H1 (cell line): ENCODE data around the gene GOLGA6L6. TPM values are rescaled to one million over a fixed set of nuclear protein-coding genes. Genes with fewer than 3 reads are reported as not detected.
"Not testable (repeated sequence)": the region's sequence is repeated elsewhere in the genome, so short reads cannot be mapped to it uniquely, and the experiment has no call there.

Source experiments
- CTCF ChIA-PET: fragments of 300-600 bp; sonication (Branson Sonifier 250); formaldehyde crosslinking; loops from one replicate; lab custom pipeline; 2021; ENCODE audit not compliant: partially characterized antibody; lab: Charles Lee
- POLR2A ChIA-PET: fragments of 300-600 bp; sonication (Branson Sonifier 250); formaldehyde crosslinking; loops from one replicate; lab custom pipeline; 2021; ENCODE audit warnings: inconsistent platforms; ENCODE audit not compliant: partially characterized antibody; lab: Charles Lee
- DNase-seq, 2 experiments: peaks; one replicate each; pipeline versions ENCODE4 v3.0.0 to v3.0.0-alpha.2; 2010 to 2022; ENCODE audit warnings: low spot score in 2 of 2, low read depth in 1 of 2, mixed read lengths in 1 of 2
- FAIRE-seq: peaks from 2 replicates; lab custom pipeline; 2011; peaks lifted over from hg19 to GRCh38; lab: Jason Lieb, UNC
- H2AFZ ChIP-seq: 2 replicates; pipeline ENCODE4 v1.8.1; 2012; ENCODE audit warnings: low read length, inconsistent platforms
- H2AK5ac ChIP-seq: 2 replicates; pipeline ENCODE4 v1.6.1; 2013; ENCODE audit warnings: low read depth, low read length
- H2BK120ac ChIP-seq: replicated peaks from 2 replicates; pipeline ENCODE3; 2013; ENCODE audit warnings: low read depth, low read length, inconsistent platforms
- H2BK12ac ChIP-seq: 2 replicates; pipeline ENCODE4 v1.6.1; 2013; ENCODE audit warnings: low read depth, low read length
- H2BK15ac ChIP-seq: 2 replicates; pipeline ENCODE4 v1.6.1; 2013; ENCODE audit warnings: low read length
- H2BK20ac ChIP-seq: 2 replicates; pipeline ENCODE4 v1.6.1; 2013; ENCODE audit warnings: low read length
- H2BK5ac ChIP-seq: 2 replicates; pipeline ENCODE4 v1.6.1; 2013; ENCODE audit warnings: low read depth, low read length
- H3K14ac ChIP-seq: 2 replicates; pipeline ENCODE4 v1.6.1; 2013; ENCODE audit warnings: inconsistent platforms; ENCODE audit not compliant: insufficient read length
- H3K18ac ChIP-seq: 2 replicates; pipeline ENCODE4 v1.6.1; 2013; ENCODE audit warnings: low read length; ENCODE audit errors: extremely low read depth
- H3K23ac ChIP-seq: 2 replicates; pipeline ENCODE4 v1.6.1; 2013; ENCODE audit warnings: inconsistent platforms; ENCODE audit not compliant: insufficient read length
- H3K23me2 ChIP-seq: 2 replicates; pipeline ENCODE4 v1.6.1; 2013; ENCODE audit warnings: low read depth, low read length
- H3K27ac ChIP-seq: 2 replicates; pipeline ENCODE4 v1.6.1; 2011; ENCODE audit warnings: low read depth, low read length, inconsistent platforms
- H3K27me3 ChIP-seq, 4 experiments: replicated peaks in 1 of 4; 1 replicate in 1 of 4; 2 replicates in 3 of 4; pipeline versions ENCODE4 v1.6.1 to v1.8.1; 2011 to 2013; ENCODE audit warnings: low read length in 3 of 4, mild to moderate bottlenecking in 3 of 4, inconsistent platforms in 2 of 4, mixed read lengths in 2 of 4, moderate library complexity in 1 of 4; ENCODE audit not compliant: control insufficient read depth in 3 of 4, insufficient read depth in 3 of 4; ENCODE audit errors: extremely low read depth in 1 of 4
- H3K36me3 ChIP-seq, 4 experiments: 2 replicates each; pipeline versions ENCODE4 v1.6.1 to v1.8.1; 2011 to 2013; ENCODE audit warnings: mild to moderate bottlenecking in 4 of 4, low read length in 3 of 4, moderate library complexity in 2 of 4, control low read depth in 1 of 4, inconsistent platforms in 1 of 4; ENCODE audit not compliant: insufficient read depth in 4 of 4, control insufficient read depth in 2 of 4
- H3K4ac ChIP-seq: replicated peaks from 2 replicates; pipeline ENCODE3; 2013; ENCODE audit warnings: low read length, low read depth, mixed read lengths, inconsistent platforms; ENCODE audit not compliant: insufficient read length
- H3K4me1 ChIP-seq, 4 experiments: replicated peaks in 1 of 4; 1 replicate in 1 of 4; 2 replicates in 3 of 4; pipeline versions ENCODE4 v1.6.1 to v1.8.1; 2011 to 2013; ENCODE audit warnings: low read length in 3 of 4, inconsistent platforms in 2 of 4, mixed read lengths in 1 of 4; ENCODE audit not compliant: insufficient read depth in 4 of 4, control insufficient read depth in 3 of 4
- H3K4me2 ChIP-seq, 2 experiments: 2 replicates each; pipeline versions ENCODE4 v1.6.1 to v1.8.1; 2011 to 2013; ENCODE audit warnings: low read depth in 2 of 2, low read length in 2 of 2, control low read depth in 1 of 2, inconsistent platforms in 1 of 2, mild to moderate bottlenecking in 1 of 2; ENCODE audit not compliant: insufficient read depth in 1 of 2
- H3K4me3 ChIP-seq, 4 experiments: fragments of 200-600, 300-600 bp in 1 of 4; sonication (generic), shearing (Covaris generic), sonication (Bioruptor Twin) in 1 of 4; 2 replicates each; pipeline versions ENCODE4 v1.5.1 to v1.8.1; 2011 to 2016; ENCODE audit warnings: low read length in 4 of 4, low read depth in 3 of 4, control low read depth in 2 of 4, inconsistent platforms in 2 of 4, mild to moderate bottlenecking in 2 of 4, mixed read lengths in 1 of 4, moderate library complexity in 1 of 4; ENCODE audit not compliant: insufficient read depth in 2 of 4; ENCODE audit errors: extremely low read depth in 1 of 4
- H3K56ac ChIP-seq: replicated peaks from 2 replicates; pipeline ENCODE3; 2013; ENCODE audit warnings: low read depth, mild to moderate bottlenecking, mixed read lengths, low read length, inconsistent platforms; ENCODE audit not compliant: insufficient read length
- H3K79me1 ChIP-seq: 2 replicates; pipeline ENCODE4 v1.6.1; 2013; ENCODE audit warnings: low read depth, low read length, control low read depth
- H3K79me2 ChIP-seq, 2 experiments: 2 replicates each; pipeline versions ENCODE4 v1.6.1 to v1.8.1; 2012 to 2013; ENCODE audit warnings: low read length in 2 of 2, mild to moderate bottlenecking in 2 of 2, inconsistent platforms in 1 of 2; ENCODE audit not compliant: insufficient read depth in 2 of 2, control insufficient read depth in 1 of 2
- H3K9ac ChIP-seq, 4 experiments: replicated peaks in 1 of 4; 1 replicate in 1 of 4; 2 replicates in 3 of 4; pipeline versions ENCODE4 v1.6.1 to v1.8.1; 2011 to 2013; ENCODE audit warnings: low read depth in 3 of 4, low read length in 3 of 4, control low read depth in 2 of 4, mild to moderate bottlenecking in 2 of 4, moderate library complexity in 2 of 4, inconsistent platforms in 1 of 4; ENCODE audit errors: extremely low read depth in 1 of 4
- H3K9me3 ChIP-seq, 2 experiments: 2 replicates each; pipeline versions ENCODE4 v1.6.1 to v1.8.1; 2012 to 2013; ENCODE audit warnings: mild to moderate bottlenecking in 2 of 2, moderate library complexity in 2 of 2, control low read depth in 1 of 2, inconsistent platforms in 1 of 2, low read depth in 1 of 2, low read length in 1 of 2, mixed read lengths in 1 of 2; ENCODE audit not compliant: insufficient read depth in 2 of 2
- H4K20me1 ChIP-seq, 2 experiments: replicated peaks in 1 of 2; 2 replicates each; pipeline versions ENCODE3 to v1.8.1; 2011 to 2013; ENCODE audit warnings: inconsistent platforms in 2 of 2, low read length in 2 of 2, mild to moderate bottlenecking in 1 of 2; ENCODE audit not compliant: insufficient read depth in 2 of 2, control insufficient read depth in 1 of 2
- H4K5ac ChIP-seq: 2 replicates; pipeline ENCODE4 v1.6.1; 2013; ENCODE audit warnings: low read length, low read depth, mixed read lengths, inconsistent platforms; ENCODE audit not compliant: insufficient read length
- H4K8ac ChIP-seq: 2 replicates; pipeline ENCODE4 v1.8.0; 2013; ENCODE audit warnings: mild to moderate bottlenecking, moderate library complexity, low read length, inconsistent platforms; ENCODE audit not compliant: insufficient read depth; ENCODE audit errors: extremely low read depth
- H4K91ac ChIP-seq: replicated peaks from 2 replicates; pipeline ENCODE3; 2013; ENCODE audit warnings: low read length, mixed read lengths, inconsistent platforms; ENCODE audit not compliant: insufficient read length
- WGBS, 2 experiments: shearing (Covaris generic) in 1 of 2; methylation state at CpG; one replicate each; pipeline versions ENCODE4 v1.1.6 to v1.1.7; 2013 to 2015; ENCODE audit warnings: low lambda C conversion rate in 2 of 2, mixed read lengths in 2 of 2, inconsistent platforms in 1 of 2, low coverage in 1 of 2, missing lambda C conversion rate in 1 of 2; ENCODE audit not compliant: insufficient replicate concordance in 2 of 2, insufficient coverage in 1 of 2, insufficient read length in 1 of 2; ENCODE audit errors: extremely low coverage in 1 of 2, missing lambda C conversion rate in 1 of 2; 5-methylcytosine and 5-hydroxymethylcytosine counted together
- polyA plus RNA-seq, 7 experiments: library from polyadenylated mRNA; depleted of rRNA in 3 of 7; stranded (reverse) in 5 of 7; unstranded in 2 of 7; fragments of >200 nt in 5 of 7; fragments of 200-250 nt in 2 of 7; gene quantifications; 1 replicate in 5 of 7; 2 replicates in 1 of 7; 4 replicates in 1 of 7; pipeline versions ENCODE4 v1.2.1 to v1.2.3, GENCODE V29; 2011 to 2013; ENCODE audit warnings: missing spikeins in 2 of 7, mixed read lengths in 2 of 7
- total RNA-seq: library from RNA; stranded (reverse); fragmentation: NEBNext Ultra II Directional; extraction: Animal tissue kit (Norgen Biotek cat#: 25700); gene quantifications from 2 replicates; pipeline ENCODE4 v1.2.1, GENCODE V29; 2021

GOLGA6L6 gene
- total and polyA plus RNA-seq, 2 of the 8 experiments (the other 6 are each of a cell fraction or from before 2014, with no cell fraction given): not detected

DNA sequence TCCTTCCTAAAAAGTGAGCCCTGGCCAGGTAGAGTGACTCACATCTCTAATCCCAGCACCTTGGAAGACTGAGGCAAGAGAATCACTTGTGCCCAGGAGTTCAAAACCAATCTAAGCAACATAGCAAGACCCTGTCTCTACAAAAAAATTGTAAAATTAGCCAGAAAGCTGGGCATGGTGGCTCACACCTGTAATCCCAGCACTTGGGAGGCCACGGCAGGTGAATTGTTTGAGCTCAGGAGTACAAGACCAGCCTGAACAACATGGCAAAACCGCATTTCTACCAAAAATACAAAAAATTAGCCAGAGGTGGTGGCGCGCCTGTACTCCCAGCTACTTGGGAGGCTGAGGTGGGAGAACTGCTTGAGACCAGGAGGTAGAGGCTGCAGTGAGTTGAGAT lies 49.0 kb downstream of the GOLGA6L6 start:
- H4K91ac ChIP-seq, H3K27me3 ChIP-seq, H3K9me3 ChIP-seq, H4K8ac ChIP-seq, CTCF ChIA-PET, H3K4me1 ChIP-seq, H2BK12ac ChIP-seq, H3K79me2 ChIP-seq, H3K4me2 ChIP-seq, H2BK5ac ChIP-seq, H3K23ac ChIP-seq, H2BK120ac ChIP-seq, H2BK20ac ChIP-seq, H2AFZ ChIP-seq, H3K79me1 ChIP-seq, H2BK15ac ChIP-seq, H4K5ac ChIP-seq, H2AK5ac ChIP-seq, H3K36me3 ChIP-seq, H3K4me3 ChIP-seq, H3K56ac ChIP-seq, FAIRE-seq, H3K14ac ChIP-seq, H3K27ac ChIP-seq, H3K18ac ChIP-seq, H3K4ac ChIP-seq, H4K20me1 ChIP-seq, H3K23me2 ChIP-seq, DNase-seq, H3K9ac ChIP-seq, POLR2A ChIA-PET: not testable (repeated sequence)
- 100% methylated on average over 1 of the region's 4 CpGs; no CpG with 5 or more reads in 1 of the 2 experiments for WGBS, 2 experiments

DNA sequence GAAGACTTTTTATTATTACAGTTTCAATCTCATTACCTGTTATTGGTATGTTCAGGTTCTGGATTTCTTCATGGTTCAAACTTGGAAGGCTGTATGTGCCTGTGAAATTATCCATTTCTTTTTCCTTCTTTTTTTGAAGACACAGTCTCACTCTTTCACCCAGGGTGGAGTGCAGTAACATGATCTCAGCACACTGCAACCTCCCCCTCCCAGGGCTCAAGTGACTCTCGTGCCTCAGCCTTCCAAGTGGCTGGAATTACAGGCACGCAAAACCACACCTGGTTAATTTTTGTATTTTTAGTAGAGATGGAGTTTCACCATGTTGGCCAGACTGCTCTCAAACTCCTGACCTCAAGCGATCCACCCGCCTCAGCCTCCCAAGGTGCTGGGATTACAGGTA lies 52.3 kb downstream of the GOLGA6L6 start:
- H3K27ac ChIP-seq, H3K4me3 ChIP-seq, H3K18ac ChIP-seq, FAIRE-seq, H4K20me1 ChIP-seq, H3K4me1 ChIP-seq, H3K27me3 ChIP-seq, H4K8ac ChIP-seq, POLR2A ChIA-PET, H3K9ac ChIP-seq, H3K23me2 ChIP-seq, H2BK5ac ChIP-seq, H3K79me1 ChIP-seq, H2AFZ ChIP-seq, H3K4me2 ChIP-seq, H3K9me3 ChIP-seq, H4K5ac ChIP-seq, H3K56ac ChIP-seq, H2BK120ac ChIP-seq, H3K14ac ChIP-seq, CTCF ChIA-PET, H2BK15ac ChIP-seq, H3K36me3 ChIP-seq, DNase-seq, H2BK20ac ChIP-seq, H4K91ac ChIP-seq, H2BK12ac ChIP-seq, H3K23ac ChIP-seq, H3K4ac ChIP-seq, H3K79me2 ChIP-seq, H2AK5ac ChIP-seq: not testable (repeated sequence)
- no CpG with 5 or more reads among the region's 4 CpGs for WGBS, 2 experiments
